GM18508 (cell line): Measurements from ENCODE around the gene PIK3CD.
"Not testable (repeated sequence)": the region's sequence is repeated elsewhere in the genome, so short reads cannot be mapped to it uniquely, and the experiment has no call there.

Experiments used
- ATAC-seq: cut with Tn5 transposase; IDR thresholded peaks from one replicate; pipeline ENCODE4 v1.9.1; 2021; ENCODE audit warnings: moderate number of reproducible peaks; ENCODE audit not compliant: insufficient read depth, unreplicated experiment

The PIK3CD gene

DNA sequence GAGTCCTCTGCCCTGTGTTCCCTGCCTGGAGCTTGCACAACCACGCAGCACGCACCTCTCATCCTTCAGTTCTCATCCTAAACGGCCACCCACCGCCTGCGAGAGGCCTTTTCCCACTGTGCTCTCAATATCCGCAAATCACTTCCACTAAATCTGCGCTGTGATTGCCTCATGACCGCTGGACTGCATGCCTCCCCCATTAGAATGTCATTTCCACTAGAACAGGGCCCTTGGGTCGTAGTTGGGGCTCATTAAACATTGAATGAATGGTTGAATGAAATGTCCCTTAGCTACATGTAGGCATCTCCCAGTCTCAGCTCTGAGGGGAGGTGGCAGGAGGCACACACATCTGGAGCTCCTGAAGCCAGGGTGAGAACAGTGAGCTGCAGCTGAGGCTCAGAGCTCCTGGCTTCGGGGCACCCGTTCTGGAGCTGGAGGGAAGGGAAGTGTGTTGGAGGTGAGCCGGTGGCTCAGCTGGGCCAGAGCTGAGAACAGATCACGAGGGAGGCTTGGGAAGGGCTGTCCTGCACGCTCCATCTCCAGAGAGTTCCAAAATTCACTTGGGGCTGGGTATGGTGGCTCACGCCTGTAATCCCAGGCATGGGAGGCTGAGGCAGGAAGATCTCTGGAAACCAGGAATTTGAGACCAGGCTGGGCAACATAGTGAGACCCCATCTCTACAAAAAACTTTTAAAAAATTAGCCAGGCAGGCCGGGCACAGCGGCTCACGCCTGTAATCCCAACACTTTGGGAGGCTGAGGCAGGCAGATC is 32.4 kb upstream of the PIK3CD start:
- ATAC-seq, result no peak

DNA sequence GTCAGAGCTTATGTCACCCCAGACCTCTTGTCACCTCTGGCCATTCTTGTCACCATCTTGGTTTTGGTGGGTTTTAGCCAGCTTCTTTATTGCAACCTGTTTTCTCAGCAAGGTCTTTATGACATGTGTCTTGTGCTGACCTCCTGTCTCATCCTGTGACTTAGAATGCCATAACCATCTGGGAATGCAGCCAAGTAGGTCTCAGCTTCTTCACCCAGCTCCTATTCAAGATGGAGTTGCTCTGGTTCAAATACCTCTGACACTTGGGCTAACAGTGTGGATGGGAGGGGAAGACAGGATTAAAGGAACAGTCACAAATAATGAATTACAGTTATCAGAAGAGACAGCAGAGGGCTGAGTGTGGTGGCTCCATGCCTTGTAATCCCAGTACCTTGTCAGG is 30.5 kb upstream of the PIK3CD start:
- ATAC-seq, result no peak

DNA sequence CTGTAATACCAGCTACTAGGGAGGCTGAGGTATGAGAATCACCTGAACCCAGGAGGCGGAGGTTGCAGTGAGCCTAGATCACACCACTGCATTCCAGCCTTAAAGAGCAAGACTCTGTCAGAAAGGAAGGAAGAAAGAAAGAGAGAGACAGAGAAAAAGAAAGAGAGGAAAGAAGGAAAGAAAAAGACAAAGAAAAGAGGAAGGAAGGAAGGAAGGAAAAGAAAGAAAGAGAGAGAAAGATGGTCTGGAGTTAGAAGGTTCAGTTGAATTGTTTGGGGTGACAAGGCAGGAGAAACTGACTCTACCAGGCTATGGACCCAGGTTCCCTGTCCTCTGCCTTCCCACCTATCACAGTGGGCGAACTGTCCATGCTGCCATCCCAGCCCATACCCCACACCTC is 27.4 kb upstream of the PIK3CD start:
- no peak for ATAC-seq

DNA sequence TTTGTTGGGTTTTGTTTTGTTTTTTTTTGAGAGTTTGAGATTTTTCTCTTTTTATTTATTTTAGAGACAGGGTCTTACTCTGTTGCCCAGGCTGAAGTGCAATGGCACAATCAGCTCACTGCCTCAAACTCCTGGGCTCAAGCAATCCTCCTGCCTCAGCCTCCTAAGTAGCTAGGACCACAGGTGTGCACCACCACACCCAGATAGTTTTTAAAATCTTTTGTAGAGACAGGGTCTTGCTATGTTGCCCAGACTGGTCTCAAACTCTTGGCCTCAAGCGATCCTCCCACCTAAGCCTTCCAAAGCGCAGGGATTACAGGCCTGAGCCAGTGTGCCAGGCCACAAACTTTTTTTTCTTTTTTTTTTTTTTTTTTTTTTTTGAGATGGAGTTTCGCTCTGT is 26.5 kb upstream of the PIK3CD start:
- ATAC-seq, result not testable (repeated sequence)

DNA sequence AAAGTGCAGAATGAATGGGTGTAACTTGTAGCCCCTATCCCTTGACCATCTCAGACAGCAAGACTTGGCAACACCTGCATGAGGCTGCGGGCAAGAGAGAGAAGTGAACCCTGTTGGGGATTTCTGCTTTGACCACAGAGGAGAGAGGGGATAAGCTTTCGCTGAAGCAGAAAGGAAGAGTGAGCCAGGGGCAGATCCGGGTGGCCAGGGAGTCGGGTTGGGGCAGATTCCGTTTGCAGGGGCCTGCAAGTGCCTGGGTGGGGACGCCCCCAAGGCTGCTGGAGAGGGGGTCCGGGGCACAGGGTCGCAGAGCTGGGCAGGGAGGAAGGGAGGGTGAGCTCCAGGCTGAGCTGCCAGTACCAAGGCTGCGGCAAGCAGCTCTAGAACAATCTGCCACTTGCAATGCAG is 25.3 kb upstream of the PIK3CD start:
- ATAC-seq, result peak; percentile 35

DNA sequence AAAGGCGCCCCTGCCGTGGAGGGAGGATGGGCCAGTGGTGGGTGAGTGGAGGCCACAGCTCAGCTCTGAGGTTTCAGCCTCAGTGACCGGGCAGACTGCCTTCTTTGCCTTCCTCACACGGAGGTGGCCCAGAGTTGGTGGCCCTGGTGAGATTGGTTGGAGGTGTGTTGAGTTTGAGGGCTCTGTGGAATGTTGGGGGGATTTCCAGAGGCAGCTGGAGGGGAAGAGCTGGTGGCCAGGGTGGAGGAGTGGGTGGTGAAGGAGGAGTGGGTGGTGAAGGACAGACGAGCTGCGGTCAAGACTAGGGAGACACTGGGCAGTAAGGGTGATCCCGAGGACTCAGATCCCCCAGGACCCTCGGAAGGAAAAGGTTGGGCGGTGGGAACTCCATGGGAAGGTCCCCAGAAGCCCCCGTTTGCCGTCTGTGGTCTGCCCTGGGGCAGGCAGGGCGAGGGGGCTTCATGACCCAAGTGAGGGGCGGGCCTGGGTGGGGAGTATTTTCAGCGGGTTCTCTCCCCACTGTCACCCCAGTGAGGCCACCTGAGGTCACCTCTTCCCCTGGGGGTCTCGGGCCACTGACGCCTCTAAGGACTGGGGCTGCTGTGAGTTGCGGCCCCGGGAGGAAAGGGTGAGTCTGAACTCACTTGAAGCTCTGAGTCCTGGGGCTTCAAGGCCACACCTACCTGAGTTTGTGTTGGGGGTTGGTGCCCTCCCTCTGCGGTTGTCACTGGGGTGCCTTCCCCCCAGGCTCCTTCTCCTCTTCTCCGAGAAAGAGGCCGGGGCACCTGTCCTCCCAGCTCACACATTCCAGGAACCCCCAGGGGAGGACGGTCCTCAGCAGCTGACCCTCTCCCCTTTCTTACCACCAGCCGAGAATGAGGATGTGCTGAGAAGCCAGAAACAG is 22.7 kb upstream of the PIK3CD start:
- no peak for ATAC-seq

DNA sequence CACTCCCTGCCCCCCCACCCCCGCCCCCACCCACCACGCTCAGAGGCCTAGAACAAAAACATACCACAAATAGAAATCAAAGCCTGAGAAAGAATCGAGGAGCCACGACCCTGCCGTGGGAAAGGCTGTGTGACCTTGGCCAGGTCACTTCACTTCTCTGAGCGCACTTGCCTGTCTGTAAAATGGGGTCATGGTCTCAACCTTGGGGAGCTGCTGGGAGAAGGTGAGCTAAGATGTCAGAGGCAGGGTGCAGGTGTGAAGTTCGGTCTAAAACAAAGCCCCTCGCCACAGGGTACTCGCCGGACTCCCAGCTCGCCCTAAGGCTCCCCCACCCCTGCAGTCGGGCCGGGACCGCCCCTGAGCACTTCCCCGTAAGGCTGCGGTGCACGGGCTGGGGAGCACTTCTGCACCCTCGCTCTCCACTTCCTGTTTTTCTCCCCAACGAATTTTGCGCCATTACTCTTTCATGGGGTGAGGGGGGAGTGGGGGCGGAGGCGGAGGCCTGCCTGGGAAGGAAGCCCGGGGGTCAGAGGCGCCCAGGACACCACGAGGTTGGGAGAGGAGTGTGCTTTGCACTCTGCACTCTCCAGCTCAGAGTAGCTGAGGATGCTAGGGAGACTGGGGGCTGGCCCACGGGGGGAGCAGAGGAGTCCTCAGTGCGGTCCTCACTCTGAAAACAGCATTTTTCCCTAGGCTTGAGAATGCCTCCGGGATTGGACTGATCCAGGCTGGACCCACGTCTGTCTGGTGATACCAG is 21.9 kb upstream of the PIK3CD start:
- ATAC-seq, result no peak

DNA sequence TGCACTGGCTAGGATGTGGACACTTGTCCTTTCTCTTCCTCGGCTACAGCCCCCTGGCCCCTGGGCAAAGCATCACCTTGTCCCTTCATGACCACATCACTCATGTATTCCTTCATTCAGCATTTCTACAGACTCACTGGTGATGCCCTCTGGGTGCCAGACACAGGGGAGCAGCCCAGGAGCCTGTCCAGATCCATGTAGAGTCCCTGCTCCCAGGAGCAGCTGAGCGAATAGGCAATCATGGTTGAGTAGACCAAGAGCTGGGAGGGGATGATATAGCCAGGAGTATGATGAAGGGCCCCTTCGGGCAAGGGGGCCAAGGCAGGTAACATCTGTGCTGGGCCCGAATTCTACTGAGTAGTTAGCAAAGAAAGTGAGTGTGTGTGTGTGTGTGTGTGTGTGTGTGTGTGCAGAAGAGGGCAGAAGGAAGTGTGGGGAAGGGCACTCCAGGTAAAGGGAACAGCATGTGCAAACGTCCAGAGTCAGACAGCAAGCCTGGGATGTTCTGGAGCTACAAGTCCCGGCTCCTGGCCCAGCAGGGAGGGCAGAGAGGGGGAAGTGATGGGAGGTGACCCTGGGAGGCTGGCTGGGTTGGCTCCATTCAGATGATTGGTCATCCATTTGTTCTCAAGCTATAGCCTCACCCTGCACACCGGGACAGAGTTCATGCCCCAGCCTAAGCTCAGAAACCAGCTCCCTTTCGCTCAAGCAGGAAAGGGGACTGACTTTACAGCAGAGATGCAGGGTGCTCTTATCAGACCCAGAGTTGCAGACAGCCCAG is 21.0 kb upstream of the PIK3CD start:
- ATAC-seq, result no peak

DNA sequence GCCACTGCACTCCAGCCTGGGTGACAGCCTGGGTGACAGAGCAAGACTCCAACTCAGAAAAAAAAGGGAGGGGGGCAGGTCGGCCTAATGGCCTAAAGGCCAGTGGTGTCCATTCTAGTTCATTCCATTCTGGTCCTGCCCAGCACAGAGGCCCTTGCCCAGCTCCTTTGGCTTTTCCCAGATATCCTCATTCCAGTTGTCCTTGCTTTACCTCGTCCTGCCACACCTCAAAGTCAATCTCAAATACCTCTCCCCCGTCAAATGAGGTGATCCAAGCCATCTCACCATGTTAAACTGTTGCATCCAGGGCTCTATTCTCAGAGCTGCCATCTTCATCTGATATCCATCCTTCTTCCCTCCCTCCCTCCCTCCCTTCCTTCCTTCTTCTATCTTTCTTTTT is 19.9 kb upstream of the PIK3CD start:
- no peak for ATAC-seq

DNA sequence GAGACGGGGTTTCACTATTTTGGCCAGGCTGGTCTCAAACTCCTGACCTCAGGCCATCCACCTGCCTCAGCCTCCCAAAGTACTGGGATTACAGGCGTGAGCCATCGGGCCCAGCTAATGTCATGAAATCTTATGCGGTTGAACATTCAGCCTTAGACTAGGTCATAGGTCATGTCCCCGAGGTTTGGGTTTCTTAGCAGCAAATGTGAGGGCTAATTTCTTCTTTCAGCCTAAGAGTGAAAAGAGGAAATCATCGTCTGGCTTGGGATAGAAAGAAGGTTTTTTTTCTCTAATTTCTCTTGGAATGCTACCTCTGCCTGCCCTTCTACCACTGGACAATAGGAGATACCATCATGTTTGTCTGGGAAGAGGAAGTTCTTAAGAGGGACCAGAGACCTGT is 18.0 kb upstream of the PIK3CD start:
- no peak for ATAC-seq

- no peak for ATAC-seq
Measured at GRCh38 chr1:9634582-9634981, 16.9 kb upstream of the PIK3CD start.

DNA sequence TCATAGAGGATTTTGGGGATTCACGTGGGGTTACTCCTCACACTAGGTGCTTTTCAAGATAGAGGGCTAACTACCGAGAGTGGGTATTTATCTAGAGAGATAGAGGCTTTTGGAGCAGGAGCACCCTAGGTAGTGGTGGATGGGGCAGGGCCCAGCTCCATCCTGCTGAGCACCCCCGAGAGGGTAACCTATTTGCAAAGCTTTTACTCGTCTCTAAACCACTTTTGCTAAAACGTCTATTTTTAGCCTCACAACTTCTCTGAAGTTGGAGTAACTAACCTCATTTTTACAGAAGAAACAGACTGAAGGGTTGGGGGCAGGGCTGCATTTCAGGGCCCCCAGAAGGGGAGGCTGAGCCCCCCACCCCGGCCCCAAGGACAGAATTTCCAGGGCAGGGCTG is 12.3 kb upstream of the PIK3CD start:
- ATAC-seq, result no peak

- ATAC-seq, result no peak
Measured at GRCh38 chr1:9643351-9644256, 7.9 kb upstream of the PIK3CD start.

- ATAC-seq, result no peak
Measured at GRCh38 chr1:9646037-9646436, 5.5 kb upstream of the PIK3CD start.

DNA sequence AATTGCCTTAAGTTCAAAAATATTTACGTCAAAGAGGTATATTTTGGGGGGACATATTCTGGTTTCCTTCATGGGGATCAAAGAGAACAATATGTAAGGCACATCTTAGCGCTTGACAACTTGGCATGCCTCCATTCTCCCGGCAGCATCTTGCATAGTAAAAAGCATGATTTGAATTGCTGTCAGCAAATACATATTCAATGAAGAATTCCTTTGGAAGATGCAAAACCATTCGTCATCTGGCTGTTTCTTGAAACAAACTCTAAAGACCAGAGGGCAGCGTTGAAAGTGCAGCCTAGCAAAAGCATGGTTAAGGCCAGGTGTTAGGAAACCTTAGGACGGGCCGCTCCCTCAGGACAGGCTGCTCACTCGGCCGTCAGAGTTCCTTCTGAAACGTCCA is 3.4 kb upstream of the PIK3CD start:
- ATAC-seq, result no peak

DNA sequence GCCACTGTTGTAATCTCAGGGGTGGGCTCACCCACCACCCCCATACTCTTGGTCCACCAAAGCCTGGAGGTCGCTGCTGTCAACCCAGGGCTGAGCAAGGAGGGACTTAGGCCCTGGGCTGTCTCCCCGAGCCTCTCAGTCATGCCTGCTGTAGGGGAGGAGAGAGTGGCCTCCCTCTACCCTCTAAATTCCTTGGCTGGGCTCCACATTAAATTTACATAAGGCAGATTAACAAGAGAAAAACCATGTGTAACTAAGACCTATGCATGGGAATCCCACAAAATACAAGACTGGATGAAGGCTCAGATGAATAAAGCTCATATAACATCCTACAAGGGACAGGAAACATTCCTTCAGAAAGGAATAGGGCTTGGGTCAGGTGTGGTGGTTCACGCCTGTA is 1.8 kb upstream of the PIK3CD start:
- no peak for ATAC-seq

DNA sequence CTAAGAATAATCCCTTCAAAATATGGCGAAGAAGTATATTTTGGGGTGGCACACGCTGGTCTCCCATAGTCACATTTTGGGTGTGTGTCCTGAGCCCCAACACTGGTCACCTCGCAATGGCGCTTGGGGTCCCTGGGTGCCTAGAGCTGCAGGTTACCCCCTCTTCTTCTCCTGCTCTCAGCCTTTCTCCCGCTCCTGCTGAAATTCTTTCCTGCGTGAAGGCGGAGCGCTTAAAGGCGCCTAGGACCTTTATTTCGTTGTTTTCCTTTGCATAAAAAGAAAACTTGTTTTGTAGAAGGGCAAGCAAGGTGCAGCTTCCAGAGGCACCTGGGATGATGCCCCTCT is 339 bp upstream of the PIK3CD start:
- ATAC-seq, result no peak

DNA sequence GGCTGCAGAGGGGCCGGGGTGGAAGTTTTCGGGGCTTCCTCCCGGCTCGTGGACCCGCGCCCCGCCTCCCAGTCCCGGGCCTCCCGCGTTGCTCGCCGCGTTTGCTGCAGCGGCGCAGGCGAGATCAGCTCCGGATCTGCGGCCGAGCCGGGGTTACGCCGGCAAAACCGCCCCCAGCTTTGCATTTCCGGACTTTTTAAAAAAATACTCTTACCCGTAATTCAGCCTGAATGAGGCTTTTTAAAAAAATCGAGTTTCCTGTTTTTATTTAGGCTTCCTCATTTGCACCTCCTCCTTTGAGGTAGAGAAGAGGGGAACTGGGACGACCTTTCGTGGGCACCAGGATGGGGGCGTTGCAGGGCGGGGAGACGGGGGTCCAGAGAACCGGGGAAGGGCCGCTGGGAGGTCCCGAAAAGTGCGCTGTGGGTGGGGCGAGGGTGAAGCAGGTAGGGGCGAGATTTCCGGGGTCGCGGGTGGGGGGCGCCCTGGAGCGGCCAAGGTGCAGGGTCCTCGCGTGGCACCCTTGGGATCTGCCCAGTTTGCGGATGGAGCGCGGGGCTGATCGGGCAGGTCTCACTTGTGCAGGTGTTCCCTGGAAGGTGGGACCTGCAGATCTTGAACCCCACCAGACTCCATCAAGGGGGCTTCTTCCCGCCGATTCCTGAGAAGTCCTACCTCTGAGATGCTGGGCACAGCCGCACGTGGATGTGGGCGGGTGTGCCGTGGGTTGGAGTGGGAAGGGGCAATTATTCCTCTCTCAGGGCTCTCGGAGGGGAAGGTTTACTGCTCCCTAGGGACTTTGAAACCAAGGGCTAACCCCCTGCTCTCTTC is 1.1 kb downstream of the PIK3CD start:
- no peak for ATAC-seq

DNA sequence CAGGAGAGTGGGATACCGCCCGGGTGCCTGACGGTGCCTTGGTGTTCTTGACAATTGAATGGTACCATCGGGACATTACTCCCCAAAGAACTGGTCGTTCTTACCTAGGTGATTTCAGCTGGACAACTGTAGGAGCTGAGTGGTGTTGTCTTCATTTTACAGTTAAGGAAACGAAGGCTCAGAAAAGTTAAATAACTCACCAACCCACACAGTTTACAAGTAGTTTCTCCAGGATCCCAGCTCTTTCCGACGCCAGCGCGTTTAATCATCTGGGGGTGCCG is 1.6 kb downstream of the PIK3CD start:
- no peak for ATAC-seq
